Measurements from ENCODE around the gene PELO.

DNA sequence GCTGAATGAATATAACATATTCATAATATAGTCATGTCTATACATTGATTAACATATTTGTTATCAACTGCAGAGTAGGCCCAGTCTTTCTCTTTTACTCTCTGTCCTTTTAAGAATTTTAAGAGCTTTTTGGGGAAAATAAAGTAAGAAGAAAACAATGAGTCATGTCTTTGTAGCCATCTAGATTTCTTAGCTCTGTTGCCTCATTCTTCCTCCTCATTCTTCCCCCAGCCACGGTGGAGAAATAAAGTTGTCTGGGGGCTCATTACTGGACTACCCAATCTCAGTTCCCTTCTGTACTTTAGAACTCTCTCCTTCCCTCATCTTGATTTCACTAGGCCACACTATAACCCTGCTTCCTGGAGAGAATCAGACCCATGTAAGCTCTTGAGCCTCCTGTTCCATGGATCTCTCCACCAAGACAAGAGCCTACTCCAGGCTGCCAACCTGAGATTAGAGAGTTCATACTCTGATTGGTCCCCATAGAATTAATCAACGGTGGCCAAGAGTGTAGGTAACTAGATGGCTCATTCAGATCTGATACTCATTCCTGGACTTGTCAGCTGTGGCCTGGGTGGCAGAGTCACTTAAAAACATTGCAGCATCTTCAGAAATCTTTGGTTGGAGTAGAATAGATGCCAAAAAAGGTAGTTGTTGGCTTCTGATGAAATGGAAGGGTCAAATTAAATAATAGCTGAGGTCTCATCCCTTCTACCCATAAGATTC lies 44.2 kb downstream of the PELO start:
- no peak for TF ChIP-seq POLR2A (IDR thresholded peaks at IDR 0.05; ENCODE audit: extremely low read depth, insufficient read length)
- TF ChIP-seq, protein P1, sequence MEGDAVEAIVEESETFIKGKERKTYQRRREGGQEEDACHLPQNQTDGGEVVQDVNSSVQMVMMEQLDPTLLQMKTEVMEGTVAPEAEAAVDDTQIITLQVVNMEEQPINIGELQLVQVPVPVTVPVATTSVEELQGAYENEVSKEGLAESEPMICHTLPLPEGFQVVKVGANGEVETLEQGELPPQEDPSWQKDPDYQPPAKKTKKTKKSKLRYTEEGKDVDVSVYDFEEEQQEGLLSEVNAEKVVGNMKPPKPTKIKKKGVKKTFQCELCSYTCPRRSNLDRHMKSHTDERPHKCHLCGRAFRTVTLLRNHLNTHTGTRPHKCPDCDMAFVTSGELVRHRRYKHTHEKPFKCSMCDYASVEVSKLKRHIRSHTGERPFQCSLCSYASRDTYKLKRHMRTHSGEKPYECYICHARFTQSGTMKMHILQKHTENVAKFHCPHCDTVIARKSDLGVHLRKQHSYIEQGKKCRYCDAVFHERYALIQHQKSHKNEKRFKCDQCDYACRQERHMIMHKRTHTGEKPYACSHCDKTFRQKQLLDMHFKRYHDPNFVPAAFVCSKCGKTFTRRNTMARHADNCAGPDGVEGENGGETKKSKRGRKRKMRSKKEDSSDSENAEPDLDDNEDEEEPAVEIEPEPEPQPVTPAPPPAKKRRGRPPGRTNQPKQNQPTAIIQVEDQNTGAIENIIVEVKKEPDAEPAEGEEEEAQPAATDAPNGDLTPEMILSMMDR (IDR thresholded peaks at IDR 0.05; ENCODE audit: low read depth, low read length) = no peak
